Aorta (tissue), 5 donors: ENCODE results near the gene SLC22A13. TPM values are rescaled to one million over a fixed set of nuclear protein-coding genes. Genes with fewer than 3 reads are reported as not detected.

ENCODE experiments used
- ATAC-seq: fragments of 200-7000 bp; cut with Tn5 transposase; one replicate; pipeline ENCODE4 v1.9.1; 2022; ENCODE audit warnings: moderate library complexity; ENCODE audit not compliant: low FRiP score
- DNase-seq, 2 donors: peaks; one replicate each; pipeline ENCODE4 v3.0.0-alpha.2; 2020
- H3K27ac ChIP-seq, 2 donors: one replicate each; pipeline ENCODE4 v1.5.1; 2013; ENCODE audit warnings: low read length in 2 of 2, mild to moderate bottlenecking in 2 of 2, moderate library complexity in 2 of 2, control low read depth in 1 of 2, inconsistent platforms in 1 of 2, low read depth in 1 of 2
- H3K27me3 ChIP-seq, 2 donors: one replicate each; pipeline ENCODE4 v1.6.1; 2013; ENCODE audit warnings: control low read depth in 1 of 2, low read length in 1 of 2, mild to moderate bottlenecking in 1 of 2, moderate library complexity in 1 of 2; ENCODE audit not compliant: insufficient read depth in 2 of 2, control insufficient read depth in 1 of 2
- H3K36me3 ChIP-seq, 2 donors: one replicate each; pipeline ENCODE4 v1.6.1; 2013; ENCODE audit warnings: control low read depth in 1 of 2, low read length in 1 of 2, mild to moderate bottlenecking in 1 of 2; ENCODE audit not compliant: insufficient read depth in 2 of 2, control insufficient read depth in 1 of 2
- H3K4me1 ChIP-seq, 2 donors: one replicate each; pipeline ENCODE4 v1.6.1; 2013; ENCODE audit warnings: low read length in 2 of 2, control low read depth in 1 of 2, mild to moderate bottlenecking in 1 of 2, moderate library complexity in 1 of 2; ENCODE audit not compliant: insufficient read depth in 2 of 2, control insufficient read depth in 1 of 2
- H3K4me3 ChIP-seq, 2 donors: one replicate each; pipeline ENCODE4 v1.5.1; 2013; ENCODE audit warnings: low read length in 2 of 2, control low read depth in 1 of 2, mild to moderate bottlenecking in 1 of 2
- H3K9me3 ChIP-seq: one replicate; pipeline ENCODE4 v1.6.1; 2013; ENCODE audit warnings: mild to moderate bottlenecking, low read length; ENCODE audit not compliant: control insufficient read depth
- WGBS, 2 donors: extraction: QIAGEN DNeasy Blood & Tissue Kit; methylation state at CpG; one replicate each; pipeline ENCODE4 v1.1.7; 2013; 5-methylcytosine and 5-hydroxymethylcytosine counted together
- intact Hi-C, 2 donors: fragments of 100-400 bp; cut with DNase I; formaldehyde crosslinking; loops; one replicate each; pipeline versions ENCODE4 v1.14.2 to v1.15.0; 2022
- polyA plus RNA-seq, 2 donors: library from polyadenylated mRNA; stranded (reverse); fragments of 200-250 nt; gene quantifications; one replicate each; pipeline ENCODE4 v1.2.3, GENCODE V29; 2013
- total RNA-seq, 2 donors: library from RNA; stranded (reverse); fragmentation: NEBNext Ultra II Directional; extraction: Animal tissue kit (Norgen Biotek cat#: 25700); gene quantifications; one replicate each; pipeline ENCODE4 v1.2.1, GENCODE V29; 2021
- donor health status: healthy with polysubstance abuse.
- donor health status: Bipolar disorder and iron deficiency.
- donor health status: DM: no; HTN: no; CAD: no.
- donor health status: DM: no; HTN: no; CAD: no.
- donor health status: DM: yes; HTN: yes; CAD: no.

SLC22A13 gene
- total and polyA plus RNA-seq, 4 donors, result 1.1 to 1.3 TPM; not detected in 2

DNA sequence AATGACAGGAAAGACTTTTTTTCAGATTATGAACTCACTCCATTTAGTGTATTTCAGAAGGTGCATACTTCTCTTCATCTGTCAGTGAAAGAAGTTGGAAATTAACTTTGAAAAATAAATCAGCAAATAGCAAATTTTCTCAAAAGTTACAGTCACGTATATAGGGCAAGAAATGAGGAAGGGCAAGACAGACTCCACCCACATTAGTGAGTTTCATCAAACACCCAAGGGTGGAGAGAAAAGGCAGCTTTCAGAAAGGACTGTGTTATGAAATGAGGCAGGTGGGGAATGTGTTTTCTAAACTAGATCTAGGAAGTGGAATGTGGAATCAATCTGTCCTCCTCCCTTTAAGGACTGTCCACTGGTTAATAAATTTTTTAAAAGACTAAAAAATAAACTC lies 2.9 kb downstream of the SLC22A13 start:
- DNase-seq (no peak), ATAC-seq (no peak)
- no peak overlapping the region for H3K27ac ChIP-seq
- 82 to 83% methylated on average over 1 of the region's 1 CpG for WGBS, 2 donors
- no peaks in the 10 kb centered on the region for H3K9me3 ChIP-seq
- H3K36me3 ChIP-seq, result peaks cover 0 to 5% of the 10 kb centered on the region in 2 donors
- H3K4me3 ChIP-seq, result no peak overlapping the region
- intact Hi-C loops, result no loop called here
- no peaks in the 10 kb centered on the region for H3K27me3 ChIP-seq
- no peaks in the 10 kb centered on the region for H3K4me1 ChIP-seq

GRCh38 chr3:38270606-38271005 lies 5.0 kb downstream of the SLC22A13 start:
- no peaks in the 10 kb centered on the region for H3K4me1 ChIP-seq
- ATAC-seq (no peak), DNase-seq (no peak)
- intact Hi-C loops, result no loop called here
- peaks cover 0 to 5% of the 10 kb centered on the region in 2 donors for H3K36me3 ChIP-seq
- no peaks in the 10 kb centered on the region for H3K27me3 ChIP-seq
- 60 to 64% methylated on average over 3 of the region's 3 CpGs for WGBS, 2 donors
- H3K9me3 ChIP-seq, result no peaks in the 10 kb centered on the region
- no peak overlapping the region for H3K27ac ChIP-seq
- no peak overlapping the region for H3K4me3 ChIP-seq

- Histone ChIP-seq H3K36me3 (no peaks in the 10 kb centered on the region), H3K27me3 (no peaks in the 10 kb centered on the region), H3K4me3 (no peak overlapping the region), H3K9me3 (no peaks in the 10 kb centered on the region), H3K4me1 (no peaks in the 10 kb centered on the region), H3K27ac (no peak overlapping the region)
- intact Hi-C loops, result no loop called here
- ATAC-seq, result no peak
- WGBS, 2 donors, result 93 to 97% methylated on average over 5 of the region's 5 CpGs
- DNase-seq, result no peak
Measured at GRCh38 chr3:38271553-38271952, 5.9 kb downstream of the SLC22A13 start.

- ATAC-seq, result no peak
- Histone ChIP-seq H3K9me3 (no peaks in the 10 kb centered on the region), H3K4me1 (no peaks in the 10 kb centered on the region), H3K4me3 (no peak overlapping the region), H3K27me3 (no peaks in the 10 kb centered on the region), H3K27ac (no peak overlapping the region), H3K36me3 (no peaks in the 10 kb centered on the region)
- intact Hi-C loops, result no loop called here
- 95 to 97% methylated on average over 21 of the region's 21 CpGs for WGBS, 2 donors
- peak in 1 of 2 donors; percentile 74 for DNase-seq
Measured at GRCh38 chr3:38274864-38275649, 9.4 kb downstream of the SLC22A13 start.

DNA sequence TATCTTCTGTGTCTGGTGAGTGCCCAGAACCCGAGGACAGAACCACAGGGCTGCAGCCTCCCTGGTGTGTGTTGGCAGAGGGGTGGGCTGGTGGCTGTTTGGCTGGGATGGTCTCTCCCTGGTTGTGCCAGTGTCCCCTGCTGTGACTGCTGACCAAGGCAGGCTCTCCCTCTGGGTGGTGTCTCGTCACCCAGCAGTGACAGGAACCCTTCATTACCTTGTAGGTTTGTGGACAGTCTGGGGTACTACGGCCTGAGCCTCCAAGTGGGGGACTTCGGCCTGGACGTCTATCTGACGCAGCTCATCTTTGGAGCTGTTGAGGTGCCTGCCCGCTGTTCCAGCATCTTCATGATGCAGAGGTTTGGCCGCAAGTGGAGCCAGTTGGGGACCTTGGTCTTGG lies 10.0 kb downstream of the SLC22A13 start:
- intact Hi-C loops, result no loop called here
- no peaks in the 10 kb centered on the region for H3K36me3 ChIP-seq
- WGBS, 2 donors, result 92 to 93% methylated on average over 8 of the region's 8 CpGs
- DNase-seq (no peak), ATAC-seq (no peak)
- no peaks in the 10 kb centered on the region for H3K9me3 ChIP-seq
- no peaks in the 10 kb centered on the region for H3K27me3 ChIP-seq
- H3K4me3 ChIP-seq, result no peak overlapping the region
- H3K4me1 ChIP-seq, result no peaks in the 10 kb centered on the region
- no peak overlapping the region for H3K27ac ChIP-seq

DNA sequence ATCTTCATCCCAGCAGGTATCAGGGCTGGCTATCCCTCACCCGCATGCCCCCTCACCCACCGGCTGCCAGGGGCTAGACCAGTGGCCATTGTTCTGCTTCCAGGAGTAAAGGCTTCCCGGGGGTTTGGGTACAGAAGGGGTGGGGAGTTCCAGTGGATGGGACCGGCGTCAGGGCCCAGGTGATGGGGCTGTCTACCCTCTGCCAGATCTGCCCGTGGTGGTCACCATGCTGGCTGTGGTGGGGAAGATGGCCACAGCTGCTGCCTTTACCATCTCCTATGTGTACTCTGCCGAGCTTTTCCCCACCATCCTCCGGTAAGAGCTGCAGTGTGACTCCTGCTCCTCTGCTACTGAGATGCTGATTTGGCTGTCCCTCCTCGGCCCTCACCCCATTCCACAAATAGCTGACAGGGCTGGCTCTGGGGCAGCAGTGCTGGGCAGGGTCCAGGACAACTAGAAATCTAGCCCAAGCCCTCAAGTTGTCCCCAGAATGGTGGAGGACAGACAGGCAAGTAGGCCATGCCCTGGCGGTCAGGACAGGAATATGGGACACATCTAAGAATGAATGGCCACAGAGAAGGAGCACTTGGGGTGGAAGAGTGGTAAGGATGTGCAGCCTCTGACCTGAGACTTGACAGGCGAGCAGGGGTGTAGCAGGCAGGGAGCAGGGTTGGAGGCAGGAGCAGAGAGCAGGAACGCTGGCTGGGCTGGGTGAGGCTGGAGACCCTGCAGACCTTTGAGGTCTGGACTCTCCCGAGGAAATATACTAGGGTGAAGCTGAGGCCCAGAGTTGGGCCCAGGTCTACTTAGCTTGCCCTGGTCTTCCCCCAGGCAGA lies 10.7 kb downstream of the SLC22A13 start:
- H3K4me3 ChIP-seq, result no peak overlapping the region
- no peaks in the 10 kb centered on the region for H3K9me3 ChIP-seq
- no peaks in the 10 kb centered on the region for H3K27me3 ChIP-seq
- no peak overlapping the region for H3K27ac ChIP-seq
- no peaks in the 10 kb centered on the region for H3K36me3 ChIP-seq
- DNase-seq (no peak), ATAC-seq (no peak)
- 88 to 89% methylated on average over 13 of the region's 13 CpGs for WGBS, 2 donors
- intact Hi-C loops, result no loop called here
- H3K4me1 ChIP-seq, result no peaks in the 10 kb centered on the region

- no peaks in the 10 kb centered on the region for H3K36me3 ChIP-seq
- ATAC-seq (no peak), DNase-seq (peak in 1 of 2 donors; percentile 70)
- intact Hi-C loops, result no loop called here
- no peaks in the 10 kb centered on the region for H3K27me3 ChIP-seq
- H3K9me3 ChIP-seq, result no peaks in the 10 kb centered on the region
- 93 to 96% methylated on average over 13 of the region's 13 CpGs for WGBS, 2 donors
- no peaks in the 10 kb centered on the region for H3K4me1 ChIP-seq
- H3K27ac ChIP-seq, result no peak overlapping the region
- no peak overlapping the region for H3K4me3 ChIP-seq
Measured at GRCh38 chr3:38276917-38277630, 11.5 kb downstream of the SLC22A13 start.

- WGBS, 2 donors, result 87 to 93% methylated on average over 5 of the region's 5 CpGs
- intact Hi-C loops, result no loop called here
- ATAC-seq (no peak), DNase-seq (no peak)
- H3K9me3 ChIP-seq, result no peaks in the 10 kb centered on the region
- H3K4me1 ChIP-seq, result no peaks in the 10 kb centered on the region
- H3K27me3 ChIP-seq, result no peaks in the 10 kb centered on the region
- H3K27ac ChIP-seq, result no peak overlapping the region
- H3K36me3 ChIP-seq, result no peaks in the 10 kb centered on the region
- H3K4me3 ChIP-seq, result no peak overlapping the region
Measured at GRCh38 chr3:38278841-38279240, 13.2 kb downstream of the SLC22A13 start.
